ENCODE results near the gene TUBGCP6.

TUBGCP6 gene

DNA sequence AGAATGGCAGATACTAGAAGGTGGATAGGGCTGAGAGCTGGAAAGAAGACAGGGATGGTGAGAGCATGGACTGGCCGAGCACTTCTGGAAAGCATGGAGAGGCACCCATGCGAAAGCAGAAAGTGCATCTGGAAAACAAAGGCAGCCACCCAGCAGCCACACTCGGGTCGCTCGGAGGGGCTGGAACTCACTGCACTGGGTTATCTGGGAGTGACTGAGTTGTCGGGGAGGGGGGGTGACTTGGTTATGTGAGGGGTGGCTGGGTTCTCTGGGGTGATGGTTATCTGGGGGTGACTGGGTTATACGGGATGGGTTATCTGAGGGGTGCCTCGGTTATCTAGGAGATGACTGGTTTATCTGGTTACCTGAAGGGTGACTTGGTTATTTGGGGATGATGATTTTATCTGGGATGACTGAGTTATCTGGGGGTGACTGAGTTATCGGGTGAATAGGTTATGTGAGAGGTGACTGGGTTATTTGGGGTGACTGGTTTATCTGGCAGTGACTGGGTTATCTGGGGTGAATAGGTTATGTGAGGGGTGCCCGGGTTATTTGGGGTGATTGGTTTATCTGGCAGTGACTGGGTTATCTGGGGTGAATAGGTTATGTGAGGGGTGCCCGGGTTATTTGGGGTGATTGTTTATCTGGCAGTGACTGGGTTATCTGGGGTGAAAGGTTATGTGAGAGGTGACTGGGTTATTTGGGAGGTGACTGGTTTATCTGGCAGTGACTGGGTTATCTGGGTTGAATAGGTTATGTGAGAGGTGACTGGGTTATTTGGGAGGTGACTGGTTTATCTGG is 76.9 kb downstream of the TUBGCP6 start:
- no peak for DNase-seq
